WTC11 (cell line): ENCODE data around the gene ANKRD33B. TPM values are rescaled to one million over a fixed set of nuclear protein-coding genes. Genes with fewer than 3 reads are reported as not detected.
"Not testable (repeated sequence)": the region's sequence is repeated elsewhere in the genome, so short reads cannot be mapped to it uniquely, and the experiment has no call there.

Experiments used
- ATAC-seq: fragments of 200-7000 bp; cut with Tn5 transposase; 2 replicates; pipeline ENCODE4 v1.10.0; 2021; ENCODE audit warnings: mild to moderate bottlenecking, moderate library complexity
- CTCF ChIA-PET: fragments of 300-600 bp; sonication (Branson Sonifier 250); formaldehyde crosslinking; loops from one replicate; lab custom pipeline; 2021; ENCODE audit warnings: antibody characterized with exemption; lab: Charles Lee
- POLR2A ChIA-PET: fragments of 350-600 bp; sonication (Branson Sonifier 250); formaldehyde crosslinking; loops from one replicate; lab custom pipeline; 2021; ENCODE audit warnings: antibody characterized with exemption; lab: Charles Lee
- DNase-seq: peaks from one replicate; pipeline ENCODE4 v3.0.0; 2021; ENCODE audit warnings: low spot score
- H3K27ac Mint-ChIP-seq: 2 replicates; pipeline ENCODE4 v1.8.0; 2021; ENCODE audit warnings: mixed read lengths
- H3K27me3 Mint-ChIP-seq: 2 replicates; pipeline ENCODE4 v1.8.0; 2021; ENCODE audit warnings: low read depth, mild to moderate bottlenecking, moderate library complexity, mixed read lengths
- H3K36me3 Mint-ChIP-seq: 2 replicates; pipeline ENCODE4 v1.8.0; 2021; ENCODE audit warnings: mixed read lengths
- H3K4me1 Mint-ChIP-seq: 2 replicates; pipeline ENCODE4 v1.8.0; 2022; ENCODE audit warnings: mixed read lengths
- H3K4me3 Mint-ChIP-seq: 2 replicates; pipeline ENCODE4 v1.8.0; 2021; ENCODE audit warnings: mild to moderate bottlenecking, moderate library complexity, mixed read lengths
- H3K9me3 Mint-ChIP-seq: 2 replicates; pipeline ENCODE4 v1.8.0; 2021; ENCODE audit warnings: mixed read lengths
- ATF1 ChIP-seq: sonication (generic); formaldehyde crosslinking; IDR thresholded peaks from 2 replicates; pipeline ENCODE4 v1.8.1; 2023; ENCODE audit warnings: mild to moderate bottlenecking, moderate library complexity, missing genetic modification reagents
- ELF4 ChIP-seq: sonication (generic); formaldehyde crosslinking; IDR thresholded peaks from 2 replicates; pipeline ENCODE4 v1.8.1; 2022; ENCODE audit warnings: low read depth, mild to moderate bottlenecking, moderate library complexity, missing genetic modification reagents
- KAT7 ChIP-seq: sonication (generic); formaldehyde crosslinking; IDR thresholded peaks from 2 replicates; pipeline ENCODE4 v1.8.1; 2023; ENCODE audit warnings: missing genetic modification reagents, mild to moderate bottlenecking, borderline replicate concordance
- NFE2L1 ChIP-seq: sonication (generic); formaldehyde crosslinking; IDR thresholded peaks from 2 replicates; pipeline ENCODE4 v1.8.1; 2023; ENCODE audit warnings: missing genetic modification reagents
- NR2C2 ChIP-seq: sonication (generic); formaldehyde crosslinking; IDR thresholded peaks from 2 replicates; pipeline ENCODE4 v1.8.0; 2022; ENCODE audit warnings: mild to moderate bottlenecking, missing genetic modification reagents
- PRRX2 ChIP-seq: fragments of 250-450 bp; sonication (Bioruptor Pico); IDR thresholded peaks from 2 replicates; pipeline ENCODE4 v1.8.0; 2021; ENCODE audit warnings: mild to moderate bottlenecking
- SOX15 ChIP-seq: fragments of 250-450 bp; sonication (Bioruptor Pico); IDR thresholded peaks from 2 replicates; pipeline ENCODE4 v1.9.0; 2021; ENCODE audit warnings: mild to moderate bottlenecking
- ZNF138 ChIP-seq: sonication (generic); formaldehyde crosslinking; conservative IDR thresholded peaks from 2 replicates; pipeline ENCODE4 v1.8.1; 2022; ENCODE audit warnings: mild to moderate bottlenecking, moderate library complexity, missing genetic modification reagents
- ZNF219 ChIP-seq: sonication (generic); formaldehyde crosslinking; IDR thresholded peaks from 2 replicates; pipeline ENCODE4 v1.8.0; 2023; ENCODE audit warnings: missing genetic modification reagents, mild to moderate bottlenecking, borderline replicate concordance
- ZNF232 ChIP-seq: sonication (generic); formaldehyde crosslinking; IDR thresholded peaks from 2 replicates; pipeline ENCODE4 v1.8.0; 2022; ENCODE audit warnings: mild to moderate bottlenecking, missing genetic modification reagents
- total RNA-seq: library from RNA; stranded (reverse); gene quantifications from 3 replicates; pipeline ENCODE4 v1.2.3, GENCODE V29; 2021
- TF ChIP-seq, protein P1 (sequence below): fragments of 200-600 bp; IDR thresholded peaks from 2 replicates; pipeline ENCODE4 v1.8.0; 2022; ENCODE audit warnings: antibody characterized with exemption
- TF ChIP-seq, protein P2 (sequence below): fragments of 250-450 bp; sonication (Bioruptor Pico); IDR thresholded peaks from 2 replicates; pipeline ENCODE4 v2.1.2; 2022; ENCODE audit warnings: mild to moderate bottlenecking, moderate library complexity
- TF ChIP-seq, protein P3 (sequence below): sonication (generic); formaldehyde crosslinking; IDR thresholded peaks from 2 replicates; pipeline ENCODE4 v1.8.1; 2023; ENCODE audit warnings: mild to moderate bottlenecking, missing genetic modification reagents, moderate library complexity
- TF ChIP-seq, protein P4 (sequence below): fragments of 250-450 bp; sonication (Bioruptor Pico); IDR thresholded peaks from 2 replicates; pipeline ENCODE4 v1.9.0; 2021; ENCODE audit warnings: moderate library complexity, mild to moderate bottlenecking, inconsistent platforms, borderline replicate concordance

The ANKRD33B gene
- total RNA-seq, 1 experiment from 2014 or later, result 9.2 TPM

DNA sequence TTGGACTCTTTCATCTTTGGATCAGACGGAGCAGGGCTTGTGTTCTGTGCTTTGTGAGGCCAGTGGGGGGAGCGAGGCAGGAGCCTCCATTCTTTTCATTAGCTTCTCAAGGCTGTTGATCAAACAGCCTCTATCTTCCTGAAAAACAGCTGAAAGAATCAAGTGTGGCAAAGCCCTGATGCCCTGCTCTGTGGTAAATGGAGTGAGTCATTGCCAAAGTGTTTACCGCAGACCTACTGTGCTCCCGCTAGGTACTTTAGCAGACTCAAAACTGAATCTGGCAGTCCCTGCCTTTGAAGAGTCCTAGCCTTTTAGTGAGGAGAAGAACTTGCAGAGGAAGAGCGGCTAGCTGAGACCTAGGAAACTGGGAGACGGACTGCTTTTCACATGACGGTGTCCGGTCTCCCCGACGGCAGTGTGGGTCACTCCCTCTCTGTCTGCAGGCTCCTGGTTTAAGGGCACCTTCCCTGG is 3.3 kb downstream of the ANKRD33B start:
- no peak overlapping the region for H3K27ac Mint-ChIP-seq
- TF ChIP-seq NFE2L1 (CRISPR knock-in tag) (no peak), NR2C2 (CRISPR knock-in tag) (no peak), ATF1 (no peak), ELF4 (no peak), ZNF219 (no peak), PRRX2 (CRISPR knock-in tag) (no peak)
- TF ChIP-seq, protein P1, sequence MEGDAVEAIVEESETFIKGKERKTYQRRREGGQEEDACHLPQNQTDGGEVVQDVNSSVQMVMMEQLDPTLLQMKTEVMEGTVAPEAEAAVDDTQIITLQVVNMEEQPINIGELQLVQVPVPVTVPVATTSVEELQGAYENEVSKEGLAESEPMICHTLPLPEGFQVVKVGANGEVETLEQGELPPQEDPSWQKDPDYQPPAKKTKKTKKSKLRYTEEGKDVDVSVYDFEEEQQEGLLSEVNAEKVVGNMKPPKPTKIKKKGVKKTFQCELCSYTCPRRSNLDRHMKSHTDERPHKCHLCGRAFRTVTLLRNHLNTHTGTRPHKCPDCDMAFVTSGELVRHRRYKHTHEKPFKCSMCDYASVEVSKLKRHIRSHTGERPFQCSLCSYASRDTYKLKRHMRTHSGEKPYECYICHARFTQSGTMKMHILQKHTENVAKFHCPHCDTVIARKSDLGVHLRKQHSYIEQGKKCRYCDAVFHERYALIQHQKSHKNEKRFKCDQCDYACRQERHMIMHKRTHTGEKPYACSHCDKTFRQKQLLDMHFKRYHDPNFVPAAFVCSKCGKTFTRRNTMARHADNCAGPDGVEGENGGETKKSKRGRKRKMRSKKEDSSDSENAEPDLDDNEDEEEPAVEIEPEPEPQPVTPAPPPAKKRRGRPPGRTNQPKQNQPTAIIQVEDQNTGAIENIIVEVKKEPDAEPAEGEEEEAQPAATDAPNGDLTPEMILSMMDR, result no peak
- TF ChIP-seq, protein P2, sequence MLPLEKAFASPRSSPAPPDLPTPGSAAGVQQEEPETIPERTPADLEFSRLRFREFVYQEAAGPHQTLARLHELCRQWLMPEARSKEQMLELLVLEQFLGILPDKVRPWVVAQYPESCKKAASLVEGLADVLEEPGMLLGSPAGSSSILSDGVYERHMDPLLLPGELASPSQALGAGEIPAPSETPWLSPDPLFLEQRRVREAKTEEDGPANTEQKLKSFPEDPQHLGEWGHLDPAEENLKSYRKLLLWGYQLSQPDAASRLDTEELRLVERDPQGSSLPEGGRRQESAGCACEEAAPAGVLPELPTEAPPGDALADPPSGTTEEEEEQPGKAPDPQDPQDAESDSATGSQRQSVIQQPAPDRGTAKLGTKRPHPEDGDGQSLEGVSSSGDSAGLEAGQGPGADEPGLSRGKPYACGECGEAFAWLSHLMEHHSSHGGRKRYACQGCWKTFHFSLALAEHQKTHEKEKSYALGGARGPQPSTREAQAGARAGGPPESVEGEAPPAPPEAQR (CRISPR knock-in tag), result no peak
- TF ChIP-seq, protein P3, sequence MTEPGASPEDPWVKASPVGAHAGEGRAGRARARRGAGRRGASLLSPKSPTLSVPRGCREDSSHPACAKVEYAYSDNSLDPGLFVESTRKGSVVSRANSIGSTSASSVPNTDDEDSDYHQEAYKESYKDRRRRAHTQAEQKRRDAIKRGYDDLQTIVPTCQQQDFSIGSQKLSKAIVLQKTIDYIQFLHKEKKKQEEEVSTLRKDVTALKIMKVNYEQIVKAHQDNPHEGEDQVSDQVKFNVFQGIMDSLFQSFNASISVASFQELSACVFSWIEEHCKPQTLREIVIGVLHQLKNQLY, result no peak
- TF ChIP-seq, protein P4, sequence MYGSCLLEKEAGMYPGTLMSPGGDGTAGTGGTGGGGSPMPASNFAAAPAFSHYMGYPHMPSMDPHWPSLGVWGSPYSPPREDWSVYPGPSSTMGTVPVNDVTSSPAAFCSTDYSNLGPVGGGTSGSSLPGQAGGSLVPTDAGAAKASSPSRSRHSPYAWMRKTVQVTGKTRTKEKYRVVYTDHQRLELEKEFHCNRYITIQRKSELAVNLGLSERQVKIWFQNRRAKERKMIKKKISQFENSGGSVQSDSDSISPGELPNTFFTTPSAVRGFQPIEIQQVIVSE (CRISPR knock-in tag), result no peak
- no peak overlapping the region for H3K4me3 Mint-ChIP-seq
- peaks cover 57% of the 10 kb centered on the region for H3K27me3 Mint-ChIP-seq
- no peak for ATAC-seq
- no peaks in the 10 kb centered on the region for H3K36me3 Mint-ChIP-seq
- H3K9me3 Mint-ChIP-seq, result no peaks in the 10 kb centered on the region
- DNase-seq, result no peak
- POLR2A ChIA-PET, result no interaction called here
- peaks cover 10% of the 10 kb centered on the region for H3K4me1 Mint-ChIP-seq
- CTCF ChIA-PET, result interaction anchor here (0.8 to 1.6 kb wide), 2 partner anchors 40 to 61 kb away, joined by 4 to 8 read pairs; no protein-coding TSS in a partner anchor

DNA sequence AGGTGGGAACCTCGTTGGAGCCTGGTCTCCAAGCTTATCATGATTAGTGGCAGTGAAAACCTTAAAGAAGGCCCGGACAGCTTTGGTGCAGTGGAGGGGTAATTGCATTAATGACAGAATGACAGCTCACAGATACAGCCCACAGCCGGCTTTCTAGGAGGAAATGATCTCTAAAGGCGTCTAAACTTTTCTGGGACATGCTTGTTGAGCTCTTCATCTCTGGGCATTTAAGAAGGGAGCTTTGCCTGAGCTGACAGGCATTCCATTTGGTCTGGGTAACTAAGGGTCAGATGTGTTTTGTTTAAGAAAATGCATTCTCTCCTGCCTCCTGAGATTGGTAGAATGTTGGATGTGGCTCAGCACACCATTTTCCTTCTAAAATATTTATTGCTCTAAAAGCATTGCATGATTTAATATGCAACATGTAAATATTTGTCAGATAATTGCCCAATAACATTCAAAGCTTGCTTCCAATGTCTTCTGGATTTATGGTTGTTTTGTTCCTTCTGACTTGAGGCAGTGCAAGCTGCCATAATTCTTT is 4.0 kb downstream of the ANKRD33B start:
- Mint-ChIP-seq H3K27ac (no peak overlapping the region), H3K4me1 (peaks cover 8% of the 10 kb centered on the region), H3K4me3 (no peak overlapping the region), H3K27me3 (peaks cover 50% of the 10 kb centered on the region), H3K9me3 (no peaks in the 10 kb centered on the region), H3K36me3 (no peaks in the 10 kb centered on the region)
- TF ChIP-seq ZNF232 (no peak), KAT7 (CRISPR knock-in tag) (no peak), SOX15 (CRISPR knock-in tag) (no peak)
- no peak for ATAC-seq
- ChIA-PET POLR2A (no interaction called here), CTCF (interaction anchor here (0.8 to 1.6 kb wide), 2 partner anchors 40 to 60 kb away, joined by 4 to 8 read pairs; no protein-coding TSS in a partner anchor)
- no peak for DNase-seq

DNA sequence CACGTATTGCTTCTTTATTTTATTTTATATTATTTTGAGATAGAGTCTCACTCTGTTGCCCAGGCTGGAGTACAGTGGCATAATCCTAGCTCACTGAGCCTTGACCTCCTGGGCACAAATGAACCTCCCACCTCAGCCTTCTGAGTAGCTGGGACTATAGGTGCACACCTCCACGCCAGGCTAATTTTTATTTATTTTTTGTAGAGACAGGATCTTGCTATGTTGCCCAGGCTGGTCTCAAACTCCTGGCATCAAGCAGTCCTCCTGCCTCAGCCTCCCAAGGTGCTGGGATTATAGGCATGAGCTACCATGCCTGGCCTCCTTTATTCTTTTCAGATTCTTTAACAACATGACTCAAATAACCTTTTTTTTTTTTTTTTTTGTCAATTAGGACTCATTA is 6.7 kb downstream of the ANKRD33B start:
- CTCF ChIA-PET, result interaction anchor here (2.0 kb wide), 1 partner anchor 57 kb away, joined by 6 read pairs; no protein-coding TSS in a partner anchor
- H3K4me3 Mint-ChIP-seq, POLR2A ChIA-PET, H3K9me3 Mint-ChIP-seq, ATAC-seq, DNase-seq, H3K27ac Mint-ChIP-seq, H3K36me3 Mint-ChIP-seq, H3K4me1 Mint-ChIP-seq: not testable (repeated sequence)
- peaks cover 33% of the 10 kb centered on the region for H3K27me3 Mint-ChIP-seq

DNA sequence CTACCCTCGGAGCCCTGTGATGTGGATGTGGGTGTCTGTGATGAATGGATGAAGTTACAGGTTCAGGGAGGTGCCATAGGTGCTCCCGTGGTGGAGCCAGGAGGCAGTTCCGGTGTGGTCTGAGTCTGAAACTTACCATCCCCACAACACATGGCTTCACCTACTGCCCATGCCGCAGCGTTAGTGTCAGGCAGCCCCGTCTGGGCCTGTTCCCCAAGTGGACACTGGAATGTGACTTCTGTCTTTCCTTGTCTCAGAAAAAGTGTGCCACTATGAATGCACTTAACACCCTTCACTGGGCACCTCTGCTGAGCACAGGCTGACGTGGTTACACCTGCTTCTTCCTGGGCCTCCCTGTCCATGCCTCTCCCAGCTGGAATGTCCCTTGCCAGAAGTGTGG is 8.6 kb downstream of the ANKRD33B start:
- no peak for ATAC-seq
- POLR2A ChIA-PET, result no interaction called here
- no peak overlapping the region for H3K27ac Mint-ChIP-seq

More for the DNA sequence above, 8.6 kb downstream of the ANKRD33B start:
- DNase-seq, result no peak
- CTCF ChIA-PET, result no interaction called here
- no peak overlapping the region for H3K4me3 Mint-ChIP-seq
- H3K4me1 Mint-ChIP-seq, result peaks cover 9% of the 10 kb centered on the region
- peaks cover 14% of the 10 kb centered on the region for H3K27me3 Mint-ChIP-seq
- H3K9me3 Mint-ChIP-seq, result no peaks in the 10 kb centered on the region
- TF ChIP-seq ZNF138 (no peak), ZNF219 (no peak), KAT7 (CRISPR knock-in tag) (no peak)
- TF ChIP-seq, all 79 proteins: peak for 0
- H3K36me3 Mint-ChIP-seq, result no peaks in the 10 kb centered on the region
